GM21619 (cell line): Measurements from ENCODE around the gene MRFAP1L1.

Experiments used
- ATAC-seq: cut with Tn5 transposase; IDR thresholded peaks from one replicate; pipeline ENCODE4 v1.9.1; 2021; ENCODE audit not compliant: unreplicated experiment

The MRFAP1L1 gene

GRCh38 chr4:6716958-6717655, 7.4 kb upstream of the MRFAP1L1 start:
- ATAC-seq = no peak

- peak; percentile 72 for ATAC-seq
These were observed 6.6 kb upstream of the MRFAP1L1 start, which contains the start of gene BLOC1S4 for GRCh38 chr4:6716018-6716911. Gene BLOC1S4 (plus strand): TSS chr4:6716174. CDS start chr4:6716210, 36 bp downstream.

GRCh38 chr4:6715704-6716017, 6.0 kb upstream of the MRFAP1L1 start:
- ATAC-seq = no peak

- ATAC-seq = no peak
These were observed 5.3 kb upstream of the MRFAP1L1 start for GRCh38 chr4:6714954-6715353.

- ATAC-seq = no peak
These were observed 1.3 kb upstream of the MRFAP1L1 start for GRCh38 chr4:6710996-6711395.

GRCh38 chr4:6710282-6710681, 617 bp upstream of the MRFAP1L1 start:
- no peak for ATAC-seq

GRCh38 chr4:6706173-6706572, 3.5 kb downstream of the MRFAP1L1 start:
- no peak for ATAC-seq

- no peak for ATAC-seq
These were observed 4.0 kb downstream of the MRFAP1L1 start for GRCh38 chr4:6705646-6706045.

GRCh38 chr4:6703786-6704185, 5.9 kb downstream of the MRFAP1L1 start:
- ATAC-seq = no peak

- no peak for ATAC-seq
These were observed 6.9 kb downstream of the MRFAP1L1 start for GRCh38 chr4:6702761-6703160.

GRCh38 chr4:6701371-6701770, 8.3 kb downstream of the MRFAP1L1 start:
- no peak for ATAC-seq

GRCh38 chr4:6699903-6700302, 9.8 kb downstream of the MRFAP1L1 start:
- ATAC-seq = no peak

GRCh38 chr4:6699388-6699787, 10.3 kb downstream of the MRFAP1L1 start:
- ATAC-seq = no peak

GRCh38 chr4:6697131-6697530, 12.5 kb downstream of the MRFAP1L1 start:
- no peak for ATAC-seq

- ATAC-seq = no peak
These were observed 13.1 kb downstream of the MRFAP1L1 start for GRCh38 chr4:6696611-6697010.

- ATAC-seq = no peak
These were observed 13.7 kb downstream of the MRFAP1L1 start for GRCh38 chr4:6695660-6696610.

- no peak for ATAC-seq
These were observed 15.3 kb downstream of the MRFAP1L1 start for GRCh38 chr4:6694177-6694901.

- no peak for ATAC-seq
These were observed 16.2 kb downstream of the MRFAP1L1 start, which contains the start of gene S100P for GRCh38 chr4:6693231-6694176. Gene S100P (plus strand): TSS chr4:6693878. CDS start chr4:6693933, 55 bp downstream.

- no peak for ATAC-seq
These were observed 16.9 kb downstream of the MRFAP1L1 start for GRCh38 chr4:6692806-6693205.
